Middle frontal gyrus (tissue), 1 donor: ENCODE data around the gene DPP10.

ENCODE experiments used
- DNase-seq: peaks from one replicate; pipeline ENCODE4 v3.0.0-alpha.2; 2015; ENCODE audit warnings: low spot score; ENCODE audit errors: extremely low spot score

DPP10 gene

GRCh38 chr2:114580691-114581090, 138.2 kb downstream of the DPP10 start:
- DNase-seq: no peak

- no peak for DNase-seq
Observed at GRCh38 chr2:114598329-114598728, 155.9 kb downstream of the DPP10 start.

DNA sequence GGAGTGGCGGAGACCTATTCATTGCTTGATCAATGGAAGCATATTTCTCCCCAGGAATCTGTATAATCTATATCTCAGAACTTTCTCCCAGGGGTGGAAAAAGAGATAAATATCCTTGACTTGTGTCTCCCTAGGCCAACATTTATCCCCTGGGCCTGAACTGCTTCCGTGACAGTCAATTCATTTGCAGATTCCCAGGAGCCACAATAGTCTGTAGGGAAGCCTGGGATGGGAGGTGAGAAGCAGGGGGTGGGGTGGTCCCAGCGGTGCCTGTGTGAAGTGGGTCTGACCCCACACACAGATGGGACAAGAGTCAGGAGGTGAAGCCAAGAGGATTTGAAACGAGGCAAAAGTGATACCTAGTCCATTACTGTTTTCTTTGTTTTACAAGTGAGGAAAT, 166.8 kb downstream of the DPP10 start:
- no peak for DNase-seq

DNA sequence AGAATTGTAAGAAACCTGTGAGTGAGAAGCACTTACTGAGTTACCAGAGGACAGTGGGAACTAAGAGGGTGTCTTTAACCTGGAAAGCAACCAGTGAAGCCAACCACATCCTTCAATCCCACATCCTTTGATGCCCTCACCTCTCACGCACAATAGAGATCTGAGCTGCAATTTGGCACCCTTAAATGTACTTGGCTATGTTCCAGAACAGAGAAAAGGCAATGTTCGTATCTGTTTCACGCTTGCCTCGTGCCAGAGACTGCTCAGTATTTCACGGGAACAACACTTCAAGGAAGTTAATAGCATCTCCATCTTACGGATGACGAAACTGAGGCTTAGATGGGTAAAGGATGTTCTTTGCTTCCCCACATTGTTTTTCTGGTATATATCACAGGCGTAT, 167.4 kb downstream of the DPP10 start:
- DNase-seq: no peak

- DNase-seq: no peak
Observed at GRCh38 chr2:114610677-114611076, 168.2 kb downstream of the DPP10 start.

DNA sequence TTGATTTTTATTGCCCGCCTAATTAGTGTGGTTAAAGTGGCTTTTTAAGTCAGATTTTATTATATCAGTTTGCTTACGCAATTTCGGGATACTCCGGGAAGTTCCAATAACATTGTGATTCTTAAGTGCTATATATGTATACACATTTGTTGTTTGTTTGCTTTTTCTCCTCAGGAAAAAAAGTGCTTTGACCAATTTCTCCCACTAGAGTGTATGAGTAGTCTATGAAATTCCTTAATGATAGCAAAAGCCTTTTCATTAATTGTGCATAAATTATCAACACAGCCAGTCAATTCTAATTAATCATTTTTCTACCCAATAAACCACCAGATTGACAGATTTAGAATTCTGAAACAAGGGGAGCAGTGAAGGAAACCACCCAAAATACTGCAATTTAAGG, 172.2 kb downstream of the DPP10 start:
- no peak for DNase-seq

DNA sequence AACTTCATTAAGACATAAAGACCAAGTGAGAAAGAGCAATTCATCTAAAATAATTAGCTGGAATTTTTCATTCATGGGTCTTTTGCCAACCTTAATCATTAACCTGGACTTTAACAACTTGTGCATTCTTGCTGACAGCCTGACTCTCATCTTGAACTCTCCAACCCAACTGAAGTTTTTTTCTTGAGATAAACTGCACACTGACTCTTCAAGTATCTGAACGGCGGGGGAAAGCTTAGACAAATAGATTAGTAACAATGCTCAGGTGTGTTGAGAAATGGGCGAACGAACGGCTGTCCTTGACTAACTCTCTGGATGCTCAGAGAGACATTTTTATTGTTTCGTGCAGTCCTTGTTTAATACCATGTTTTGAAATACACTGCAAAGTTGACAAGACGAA, 186.0 kb downstream of the DPP10 start:
- no peak for DNase-seq

DNA sequence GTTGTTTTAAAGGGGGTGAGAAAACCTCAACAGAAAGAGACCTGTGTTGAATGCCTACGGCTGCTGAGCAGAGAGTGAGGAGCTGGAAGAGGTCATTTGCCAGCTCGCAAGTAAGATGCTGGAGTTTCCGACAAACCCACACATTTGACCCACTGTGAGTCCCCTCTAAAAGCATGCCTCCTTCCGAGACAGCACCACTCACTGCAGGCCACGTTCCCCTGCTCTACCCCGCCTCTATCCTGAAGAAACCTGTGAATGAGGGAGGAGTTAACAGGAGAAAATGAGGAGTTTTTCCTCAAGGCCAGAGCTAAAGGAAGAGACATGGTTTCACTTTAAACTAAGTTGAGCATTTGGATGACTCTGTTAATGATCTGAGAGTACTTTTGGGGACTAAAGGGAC, 188.7 kb downstream of the DPP10 start:
- no peak for DNase-seq

DNA sequence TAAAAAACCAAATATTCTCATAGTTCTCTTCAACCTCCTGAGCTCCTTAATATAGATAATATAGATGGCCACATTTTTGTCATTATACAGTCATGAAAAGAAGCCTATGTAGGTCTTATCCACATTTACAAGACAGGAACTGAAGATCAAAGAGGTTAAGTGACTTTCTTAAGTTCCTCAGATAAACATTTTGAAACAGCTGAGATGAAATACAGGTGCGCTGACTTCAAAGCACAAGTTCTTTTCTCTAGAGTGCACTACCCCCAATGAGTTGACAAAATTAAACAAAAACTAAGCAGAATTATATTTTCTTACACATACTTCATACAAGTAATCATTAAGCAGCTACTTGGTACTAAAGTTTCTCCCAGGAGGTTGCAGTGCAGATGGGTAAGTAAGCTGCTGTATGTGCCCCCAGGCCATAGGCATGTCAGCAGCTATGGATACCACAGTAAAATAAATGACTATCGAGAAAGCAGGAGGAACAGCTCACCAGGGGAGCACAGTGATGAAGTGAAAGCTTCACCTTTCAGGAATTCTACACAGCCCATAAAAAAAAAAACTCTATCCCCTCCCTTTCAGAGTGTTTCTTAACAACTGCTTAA, 199.8 kb downstream of the DPP10 start:
- DNase-seq: no peak

DNA sequence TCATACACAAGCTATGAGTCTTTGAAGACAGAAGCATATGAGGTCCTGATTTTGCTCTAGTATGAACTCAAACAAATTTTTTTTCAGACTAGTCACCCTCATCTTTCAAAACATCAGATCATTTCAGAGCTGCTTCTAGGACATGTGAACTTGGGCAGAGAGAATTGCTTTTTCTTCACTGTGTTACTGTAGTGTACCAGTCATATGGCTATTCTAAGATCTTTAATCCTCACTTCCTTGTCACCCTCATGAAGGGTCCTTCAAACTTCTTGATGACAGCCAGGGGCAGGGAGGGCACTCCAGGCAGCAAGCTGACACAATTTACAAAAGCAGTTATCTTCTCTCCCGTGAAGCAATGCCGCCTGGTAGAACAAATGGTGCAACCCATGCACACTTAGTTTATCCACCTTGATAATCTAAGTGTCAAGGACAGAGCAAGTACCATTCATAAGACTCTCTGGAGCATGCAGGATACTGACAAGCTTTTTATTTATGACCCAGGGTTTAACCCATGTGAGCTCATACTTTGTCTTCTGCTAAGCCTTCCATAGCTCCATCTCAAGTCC, 200.6 kb downstream of the DPP10 start:
- DNase-seq: no peak

- DNase-seq: no peak
Observed at GRCh38 chr2:114651933-114652332, 209.5 kb downstream of the DPP10 start.

GRCh38 chr2:114659880-114660279, 217.4 kb downstream of the DPP10 start:
- no peak for DNase-seq

GRCh38 chr2:114661971-114662939, 219.8 kb downstream of the DPP10 start:
- DNase-seq: peak; percentile 9

- no peak for DNase-seq
Observed at GRCh38 chr2:114668415-114668814, 226.0 kb downstream of the DPP10 start.

- DNase-seq: no peak
Observed at GRCh38 chr2:114683251-114683650, 240.8 kb downstream of the DPP10 start.

- DNase-seq: no peak
Observed at GRCh38 chr2:114684403-114684802, 242.0 kb downstream of the DPP10 start.

GRCh38 chr2:114685102-114685501, 242.7 kb downstream of the DPP10 start:
- DNase-seq: no peak

DNA sequence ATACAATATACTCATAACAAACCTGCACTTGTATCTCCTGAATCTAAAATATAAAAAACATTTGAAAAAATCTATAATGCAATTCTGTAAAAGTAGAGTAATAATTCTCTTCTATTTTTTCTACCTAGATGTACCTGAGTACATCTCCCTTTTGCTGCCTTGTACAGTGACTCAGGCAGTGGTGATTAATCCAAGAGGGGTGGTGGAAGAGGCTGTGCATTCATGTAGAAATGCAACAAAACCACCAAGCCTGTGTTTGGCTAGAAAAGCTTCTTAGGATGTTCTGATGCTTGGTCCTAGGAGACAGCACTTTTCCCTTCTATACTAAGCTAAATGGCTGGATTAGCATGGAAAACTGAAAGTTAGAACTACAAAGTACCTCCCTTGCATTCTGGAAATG, 245.8 kb downstream of the DPP10 start:
- no peak for DNase-seq

DNA sequence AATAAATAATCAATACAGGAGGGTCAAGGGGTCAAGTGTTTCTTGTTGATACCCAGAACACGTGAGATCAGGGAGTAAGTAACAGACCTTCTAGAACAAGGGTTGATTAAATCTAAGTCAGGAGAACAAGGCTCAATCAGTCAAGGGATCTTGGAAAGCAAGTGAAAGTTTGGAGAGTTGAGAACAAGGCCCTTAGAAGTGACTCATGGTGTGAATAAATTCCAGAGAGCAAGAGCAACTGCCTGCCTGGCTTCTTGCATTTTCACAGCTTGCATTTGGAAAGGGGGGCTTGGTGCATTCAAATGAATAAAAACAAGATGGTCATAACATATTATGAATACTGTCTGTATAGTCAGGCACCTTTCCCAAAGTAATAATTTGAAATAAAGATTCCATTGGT, 256.1 kb downstream of the DPP10 start:
- DNase-seq: no peak

- no peak for DNase-seq
Observed at GRCh38 chr2:114699423-114699944, 257.0 kb downstream of the DPP10 start.

DNA sequence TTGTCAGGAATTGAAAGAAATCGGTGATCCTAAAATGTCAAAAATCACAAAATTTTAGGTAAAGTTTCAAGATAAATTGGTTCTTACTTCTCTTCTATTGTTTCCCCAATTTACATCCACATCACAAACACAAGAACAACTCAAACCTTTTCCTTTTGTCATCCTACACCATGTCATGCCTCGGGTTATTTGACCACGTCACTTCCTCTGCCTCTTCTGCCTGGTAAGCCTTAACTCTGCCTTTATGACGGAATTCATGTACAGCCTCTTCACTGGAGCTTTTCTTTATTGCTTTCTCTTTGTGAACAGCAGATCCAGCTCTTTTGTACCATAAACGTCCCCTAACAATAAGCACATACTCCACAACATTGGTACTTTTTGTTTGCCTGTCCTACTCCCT, 258.0 kb downstream of the DPP10 start:
- no peak for DNase-seq
